ENCODE measurements around the gene TXNIP. TPM values are rescaled to one million over a fixed set of nuclear protein-coding genes. Genes with fewer than 3 reads are reported as not detected.
A peak's percentile ranks its signal among the peaks of the same experiment; 100 is the strongest.

Gene TXNIP
- total and polyA plus RNA-seq, 2 of the 4 experiments (the other 2 are of a cell fraction) = 36.4 to 77.2 TPM

DNA sequence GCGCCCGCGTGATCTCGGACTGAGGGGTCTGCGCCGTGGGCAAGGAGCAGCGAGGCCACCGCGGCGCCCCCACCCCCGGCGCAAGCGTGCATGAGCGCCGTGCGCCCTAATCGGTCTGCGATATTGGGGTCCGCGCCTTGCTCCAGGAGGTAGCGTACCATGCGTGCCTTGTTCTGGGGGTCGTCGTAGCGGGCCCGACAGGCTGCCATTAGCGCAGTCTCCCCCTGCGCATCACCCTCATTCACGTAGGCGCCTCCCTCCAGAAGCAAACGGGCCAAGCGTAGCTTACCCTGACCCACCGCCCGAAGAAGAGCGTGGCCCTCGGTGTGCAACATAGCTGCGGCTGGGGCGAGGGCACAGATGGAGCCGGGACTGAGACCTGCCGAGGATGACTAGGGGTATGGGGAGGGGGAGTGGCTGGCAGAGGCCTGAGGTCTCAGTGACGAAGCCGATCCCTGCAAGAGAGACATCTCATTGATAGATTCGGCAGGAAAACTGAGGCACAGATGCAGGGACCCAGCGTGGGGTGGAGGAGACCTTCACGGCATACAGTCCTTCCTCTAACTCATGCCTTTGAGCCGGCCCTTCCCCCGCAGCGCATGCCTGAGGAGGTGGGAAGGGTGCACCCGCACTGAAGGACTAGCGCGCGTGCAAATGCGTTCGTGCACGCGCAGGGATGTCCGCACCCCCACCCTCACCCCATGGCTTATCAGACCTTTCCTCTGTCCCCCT lies 34.8 kb downstream of the TXNIP start:
- CTCF ChIA-PET = no interaction called here
- H2BK20ac ChIP-seq (ENCODE audit: low read depth, low read length) = peak overlapping the region; percentile 58
- H2AK9ac ChIP-seq (replicated peaks; ENCODE audit: low read depth, low read length, poor library complexity) = peak overlapping the region; percentile 87
- peak overlapping the region; percentile 91 for H3K23ac ChIP-seq (ENCODE audit: low read depth, low read length)
- peak overlapping the region; percentile 82 for H2AK5ac ChIP-seq (ENCODE audit: low read depth, low read length)
- peak overlapping the region; percentile 63 for H4K91ac ChIP-seq (ENCODE audit: insufficient read depth, low read depth, low read length)
- H3K9me1 ChIP-seq (ENCODE audit: insufficient read depth, low read length) = peaks cover 10% of the 10 kb centered on the region
- H2BK5ac ChIP-seq (ENCODE audit: low read depth, low read length, poor library complexity, severe bottlenecking) = peak overlapping the region; percentile 26
- H3K27ac ChIP-seq (ENCODE audit: insufficient read depth, low read length) = peak overlapping the region; percentile 88; the same call in 1 of the 2 replicates
- H3K18ac ChIP-seq (ENCODE audit: low read depth, low read length) = peak overlapping the region; percentile 27; the same call in 1 of the 2 replicates
- peak overlapping the region; percentile 44 for H3K4ac ChIP-seq (ENCODE audit: low read depth, low read length)
- in situ Hi-C loops (cut with MboI; ENCODE audit: low sequenced_read_pairs) (no loop called here), dilution Hi-C loops (cut with HindIII; ENCODE audit: low sequenced_read_pairs, unreplicated experiment) (no loop called here), intact Hi-C loops (cut with micrococcal nuclease) (no loop called here)
- peaks cover 4 to 49% of the 10 kb centered on the region in 2 experiments; a peak in 3 of 4 replicates for H3K79me1 ChIP-seq (ENCODE audit: low read depth in 1 of 2, low read length in 2 of 2)
- no peaks in the 10 kb centered on the region for H3K27me3 ChIP-seq (ENCODE audit: control insufficient read depth, insufficient read depth, low read length)
- peak overlapping the region; percentile 72; the same call in 1 of the 2 replicates for H4K5ac ChIP-seq (ENCODE audit: low read depth, low read length)
- peaks cover 28% of the 10 kb centered on the region for H3K4me1 ChIP-seq (ENCODE audit: control insufficient read depth, insufficient read depth, low read length)
- H3K14ac ChIP-seq (replicated peaks; ENCODE audit: low read depth, low read length) = peak overlapping the region; percentile 89
- H2BK120ac ChIP-seq (ENCODE audit: low read depth, low read length) = peak overlapping the region; percentile 70
- no TSS peak for BruUV-seq (replicated peaks)
- DNase-seq = no peak
- TF ChIP-seq FOS (IDR thresholded peaks at IDR 0.05; ENCODE audit: low read depth, low read length) (no peak), BHLHE40 (IDR thresholded peaks at IDR 0.05; ENCODE audit: low read depth, low read length) (peak; percentile 26; the same call in 1 of the 2 replicates), MXI1 (IDR thresholded peaks at IDR 0.05; ENCODE audit: borderline replicate concordance, low read depth, low read length) (0 out of 2 replicates have a peak, but pooled peaks have one; percentile 36)
- TF ChIP-seq, protein P1, sequence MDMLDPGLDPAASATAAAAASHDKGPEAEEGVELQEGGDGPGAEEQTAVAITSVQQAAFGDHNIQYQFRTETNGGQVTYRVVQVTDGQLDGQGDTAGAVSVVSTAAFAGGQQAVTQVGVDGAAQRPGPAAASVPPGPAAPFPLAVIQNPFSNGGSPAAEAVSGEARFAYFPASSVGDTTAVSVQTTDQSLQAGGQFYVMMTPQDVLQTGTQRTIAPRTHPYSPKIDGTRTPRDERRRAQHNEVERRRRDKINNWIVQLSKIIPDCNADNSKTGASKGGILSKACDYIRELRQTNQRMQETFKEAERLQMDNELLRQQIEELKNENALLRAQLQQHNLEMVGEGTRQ (IDR thresholded peaks at IDR 0.05; ENCODE audit: low read depth, low read length) = no peak
- H3K36me3 ChIP-seq (ENCODE audit: control insufficient read depth, insufficient read depth, low read length) = no peaks in the 10 kb centered on the region
- H2AFZ ChIP-seq (replicated peaks; ENCODE audit: low read length, poor library complexity) = peak overlapping the region; percentile 93
- no peaks in the 10 kb centered on the region for H4K20me1 ChIP-seq (ENCODE audit: insufficient read depth, low read length)
- peak overlapping the region; percentile 91 for H3K9ac ChIP-seq (ENCODE audit: low read depth, low read length)
- H3K4me2 ChIP-seq (ENCODE audit: low read depth, low read length) = peak overlapping the region; percentile 84
- H2BK15ac ChIP-seq (ENCODE audit: low read depth, low read length) = 0 out of 3 replicates have a peak overlapping the region, but pooled peaks have one; percentile 36
- WGBS, 2 experiments (ENCODE audit: extremely low coverage in 2 of 2, insufficient read length in 1 of 2) = 9% methylated on average over 34 of the region's 57 CpGs; no CpG with 5 or more reads in 1 of the 2 experiments
- POLR2A ChIA-PET (ENCODE audit: unreplicated experiment) = no interaction called here
- 0 out of 2 replicates have a peak overlapping the region, but pooled peaks have one; percentile 37 for H3K56ac ChIP-seq (ENCODE audit: extremely low read depth, insufficient read depth, low read length)
- no peaks in the 10 kb centered on the region for H3K9me3 ChIP-seq (ENCODE audit: control insufficient read depth, insufficient read depth, low read length)
- peak overlapping the region; percentile 91 for H3K4me3 ChIP-seq (ENCODE audit: insufficient read depth, low read depth, low read length)
- no peak for ATAC-seq (ENCODE audit: low read depth)
- H4K8ac ChIP-seq (ENCODE audit: low read depth in 2 of 2, low read length in 2 of 2) = peak overlapping the region; percentile 69 to 90; a peak in 2 of 4 replicates
